GM18861 (cell line): ENCODE measurements around the gene PCDHGA8.
A peak's percentile ranks its signal among the peaks of the same experiment; 100 is the strongest.
"Not testable (repeated sequence)": the region's sequence is repeated elsewhere in the genome, so short reads cannot be mapped to it uniquely, and the experiment has no call there.

Source experiments
- ATAC-seq: cut with Tn5 transposase; IDR thresholded peaks from one replicate; pipeline ENCODE4 v1.9.1; 2021; ENCODE audit not compliant: unreplicated experiment

Gene PCDHGA8

GRCh38 chr5:141369994-141370848 lies 22.2 kb upstream of the PCDHGA8 start, which contains the start of gene PCDHGB3:
Gene PCDHGB3 (plus strand): TSS chr5:141370242. CDS start chr5:141370395, 153 bp downstream.
- ATAC-seq: peak; percentile 92

- no peak for ATAC-seq
Observed at GRCh38 chr5:141371572-141372475, 20.6 kb upstream of the PCDHGA8 start.

- no peak for ATAC-seq
Observed at GRCh38 chr5:141373673-141374317, 18.6 kb upstream of the PCDHGA8 start, which contains the start of gene PCDHGA6. Gene PCDHGA6 (plus strand): TSS chr5:141373891. CDS start chr5:141374084, 193 bp downstream.

- ATAC-seq: no peak
Observed at GRCh38 chr5:141374627-141375026, 17.8 kb upstream of the PCDHGA8 start.

GRCh38 chr5:141375444-141376155 lies 16.8 kb upstream of the PCDHGA8 start:
- ATAC-seq: not testable (repeated sequence)

GRCh38 chr5:141382469-141383294 lies 9.8 kb upstream of the PCDHGA8 start, which contains the start of gene PCDHGA7:
Gene PCDHGA7 (plus strand): TSS chr5:141382742. CDS start chr5:141382900, 158 bp downstream.
- no peak for ATAC-seq

- no peak for ATAC-seq
Observed at GRCh38 chr5:141383345-141383744, 9.1 kb upstream of the PCDHGA8 start.

- ATAC-seq: no peak
Observed at GRCh38 chr5:141384471-141385267, 7.8 kb upstream of the PCDHGA8 start.

GRCh38 chr5:141387557-141388311 lies 4.7 kb upstream of the PCDHGA8 start, which contains the start of gene PCDHGB4:
Gene PCDHGB4 (plus strand): TSS chr5:141387698. CDS start chr5:141387885, 187 bp downstream.
- not testable (repeated sequence) for ATAC-seq

- ATAC-seq: no peak
Observed at GRCh38 chr5:141388661-141389060, 3.8 kb upstream of the PCDHGA8 start.

- ATAC-seq: no peak
Observed at GRCh38 chr5:141389153-141390042, 3.0 kb upstream of the PCDHGA8 start.

GRCh38 chr5:141393267-141393666 lies 834 bp downstream of the PCDHGA8 start:
- no peak for ATAC-seq

GRCh38 chr5:141394401-141395187 lies 2.2 kb downstream of the PCDHGA8 start:
- ATAC-seq: not testable (repeated sequence)

GRCh38 chr5:141397756-141398551 lies 5.5 kb downstream of the PCDHGA8 start, which contains the start of gene PCDHGB5:
Gene PCDHGB5 (plus strand): TSS chr5:141397947. CDS start chr5:141398128, 181 bp downstream.
- ATAC-seq: not testable (repeated sequence)

- no peak for ATAC-seq
Observed at GRCh38 chr5:141398608-141399007, 6.2 kb downstream of the PCDHGA8 start.
